DMS53 treated with DMSO at 0.1 percent for 48 hours (cell line): ENCODE results near the gene GJA8.
"Not testable (repeated sequence)": the region's sequence is repeated elsewhere in the genome, so short reads cannot be mapped to it uniquely, and the experiment has no call there.

Experiments
- DNase-seq: peaks from one replicate; lab custom pipeline; 2025; ENCODE audit not compliant: unreplicated experiment; lab: John Stamatoyannopoulos, UW

The GJA8 gene

GRCh38 chr1:147927215-147927614 lies 24.6 kb downstream of the GJA8 start:
- not testable (repeated sequence) for DNase-seq

- not testable (repeated sequence) for DNase-seq
Observed at GRCh38 chr1:147927689-147928088, 25.1 kb downstream of the GJA8 start.

GRCh38 chr1:147928236-147929132 lies 25.9 kb downstream of the GJA8 start, which contains the start of gene GPR89B:
TSS of gene GPR89B (plus strand) at chr1:147928420. CDS start at chr1:147928537, 117 bp downstream.
- DNase-seq = peak; percentile 81

GRCh38 chr1:147931137-147931536 lies 28.5 kb downstream of the GJA8 start:
- not testable (repeated sequence) for DNase-seq

- DNase-seq = not testable (repeated sequence)
Observed at GRCh38 chr1:147935296-147935695, 32.7 kb downstream of the GJA8 start.

- not testable (repeated sequence) for DNase-seq
Observed at GRCh38 chr1:147940456-147940855, 37.9 kb downstream of the GJA8 start.

GRCh38 chr1:147942563-147942962 lies 40.0 kb downstream of the GJA8 start:
- DNase-seq = not testable (repeated sequence)

GRCh38 chr1:147949517-147949916 lies 46.9 kb downstream of the GJA8 start:
- DNase-seq = not testable (repeated sequence)
